Astrocyte of the cerebellum (primary cell): Measurements from ENCODE around the gene KANSL1.

Experiments used
- DNase-seq: peaks from one replicate; pipeline ENCODE4 v3.0.0-alpha.2; 2011; ENCODE audit warnings: low read depth
- H3K4me3 ChIP-seq: 2 replicates; pipeline ENCODE4 v1.5.1; 2011; ENCODE audit warnings: mild to moderate bottlenecking, low read depth, low read length, moderate library complexity
- in situ Hi-C: cut with HindIII; loops from 2 replicates; pipeline ENCODE4 v1.10.0; 2017; ENCODE audit warnings: low sequenced_read_pairs
- TF ChIP-seq, protein P1 (sequence below): IDR thresholded peaks from 2 replicates; pipeline ENCODE4 v1.5.1; 2012; ENCODE audit warnings: low read length, low read depth, moderate library complexity, mild to moderate bottlenecking; ENCODE audit errors: missing control alignments

Gene KANSL1

DNA sequence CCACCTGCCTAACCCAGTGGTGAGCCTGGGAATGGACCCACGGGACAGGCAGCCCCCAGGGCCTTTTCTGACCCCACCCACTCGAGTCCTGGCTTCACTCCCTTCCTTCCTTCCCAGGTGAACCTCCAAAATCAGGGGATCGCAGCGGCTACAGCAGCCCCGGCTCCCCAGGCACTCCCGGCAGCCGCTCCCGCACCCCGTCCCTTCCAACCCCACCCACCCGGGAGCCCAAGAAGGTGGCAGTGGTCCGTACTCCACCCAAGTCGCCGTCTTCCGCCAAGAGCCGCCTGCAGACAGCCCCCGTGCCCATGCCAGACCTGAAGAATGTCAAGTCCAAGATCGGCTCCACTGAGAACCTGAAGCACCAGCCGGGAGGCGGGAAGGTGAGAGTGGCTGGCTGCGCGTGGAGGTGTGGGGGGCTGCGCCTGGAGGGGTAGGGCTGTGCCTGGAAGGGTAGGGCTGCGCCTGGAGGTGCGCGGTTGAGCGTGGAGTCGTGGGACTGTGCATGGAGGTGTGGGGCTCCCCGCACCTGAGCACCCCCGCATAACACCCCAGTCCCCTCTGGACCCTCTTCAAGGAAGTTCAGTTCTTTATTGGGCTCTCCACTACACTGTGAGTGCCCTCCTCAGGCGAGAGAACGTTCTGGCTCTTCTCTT lies 196.8 kb downstream of the KANSL1 start:
- DNase-seq = no peak
- no peak overlapping the region for H3K4me3 ChIP-seq
- in situ Hi-C loops = loop anchor here (5.0 kb wide), 1 partner anchor 71 kb away; no protein-coding TSS in a partner anchor
- TF ChIP-seq, protein P1, sequence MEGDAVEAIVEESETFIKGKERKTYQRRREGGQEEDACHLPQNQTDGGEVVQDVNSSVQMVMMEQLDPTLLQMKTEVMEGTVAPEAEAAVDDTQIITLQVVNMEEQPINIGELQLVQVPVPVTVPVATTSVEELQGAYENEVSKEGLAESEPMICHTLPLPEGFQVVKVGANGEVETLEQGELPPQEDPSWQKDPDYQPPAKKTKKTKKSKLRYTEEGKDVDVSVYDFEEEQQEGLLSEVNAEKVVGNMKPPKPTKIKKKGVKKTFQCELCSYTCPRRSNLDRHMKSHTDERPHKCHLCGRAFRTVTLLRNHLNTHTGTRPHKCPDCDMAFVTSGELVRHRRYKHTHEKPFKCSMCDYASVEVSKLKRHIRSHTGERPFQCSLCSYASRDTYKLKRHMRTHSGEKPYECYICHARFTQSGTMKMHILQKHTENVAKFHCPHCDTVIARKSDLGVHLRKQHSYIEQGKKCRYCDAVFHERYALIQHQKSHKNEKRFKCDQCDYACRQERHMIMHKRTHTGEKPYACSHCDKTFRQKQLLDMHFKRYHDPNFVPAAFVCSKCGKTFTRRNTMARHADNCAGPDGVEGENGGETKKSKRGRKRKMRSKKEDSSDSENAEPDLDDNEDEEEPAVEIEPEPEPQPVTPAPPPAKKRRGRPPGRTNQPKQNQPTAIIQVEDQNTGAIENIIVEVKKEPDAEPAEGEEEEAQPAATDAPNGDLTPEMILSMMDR = no peak

DNA sequence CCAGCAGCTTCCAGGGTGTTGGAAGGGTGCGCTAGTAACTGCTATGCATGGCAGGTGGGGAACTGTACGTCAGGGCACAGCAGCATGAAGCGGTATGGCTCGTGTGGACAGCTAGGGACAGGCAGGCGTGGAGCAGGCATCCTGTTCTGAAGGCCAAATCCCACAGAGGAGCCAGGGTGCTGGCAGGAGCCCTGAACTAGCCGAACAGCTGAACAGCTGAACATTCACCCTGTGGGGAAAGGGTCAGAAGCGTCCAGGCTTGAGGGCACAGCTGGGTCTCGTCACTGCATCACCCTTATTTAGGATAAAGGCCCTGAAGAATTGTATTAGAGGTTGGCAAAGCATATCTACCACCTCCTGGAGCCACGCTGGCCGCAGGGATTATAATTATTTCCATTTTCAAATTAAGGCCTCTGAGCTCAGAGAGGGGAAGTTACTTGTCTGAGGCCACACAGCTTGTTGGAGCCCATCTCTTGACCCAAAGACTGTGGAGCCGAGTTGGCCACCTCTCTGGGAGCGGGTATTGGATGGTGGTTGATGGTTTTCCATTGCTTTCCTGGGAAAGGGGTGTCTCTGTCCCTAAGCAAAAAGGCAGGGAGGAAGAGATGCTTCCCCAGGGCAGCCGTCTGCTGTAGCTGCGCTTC lies 197.5 kb downstream of the KANSL1 start:
- DNase-seq = no peak
- in situ Hi-C loops = loop anchor here (5.0 kb wide), 1 partner anchor 72 kb away; no protein-coding TSS in a partner anchor
- TF ChIP-seq, protein P1 = no peak

DNA sequence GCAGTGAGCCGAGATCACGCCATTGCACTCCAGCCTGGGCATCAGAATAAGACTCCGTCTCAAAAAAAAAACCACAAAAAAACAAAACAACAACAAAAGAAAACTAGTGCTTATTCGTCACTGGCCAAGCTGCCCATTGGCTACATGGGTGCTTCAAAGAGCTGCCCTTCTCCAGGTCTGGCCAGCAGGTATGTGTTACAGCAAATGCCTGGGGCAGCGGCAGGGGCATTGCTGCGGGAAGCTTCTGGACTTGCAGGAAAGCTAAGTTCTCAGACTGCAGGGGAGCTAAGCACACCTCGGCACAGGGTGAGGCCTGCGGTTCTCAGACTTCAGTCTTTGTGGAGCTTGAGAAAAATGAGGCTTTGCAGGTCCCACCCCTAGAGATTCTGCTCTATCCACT lies 198.2 kb downstream of the KANSL1 start:
- in situ Hi-C loops = loop anchor here (5.0 kb wide), 1 partner anchor 72 kb away; no protein-coding TSS in a partner anchor
- no peak overlapping the region for H3K4me3 ChIP-seq
- TF ChIP-seq, protein P1 = no peak

More for the DNA sequence above, 197.5 kb downstream of the KANSL1 start:
- no peak overlapping the region for H3K4me3 ChIP-seq

DNA sequence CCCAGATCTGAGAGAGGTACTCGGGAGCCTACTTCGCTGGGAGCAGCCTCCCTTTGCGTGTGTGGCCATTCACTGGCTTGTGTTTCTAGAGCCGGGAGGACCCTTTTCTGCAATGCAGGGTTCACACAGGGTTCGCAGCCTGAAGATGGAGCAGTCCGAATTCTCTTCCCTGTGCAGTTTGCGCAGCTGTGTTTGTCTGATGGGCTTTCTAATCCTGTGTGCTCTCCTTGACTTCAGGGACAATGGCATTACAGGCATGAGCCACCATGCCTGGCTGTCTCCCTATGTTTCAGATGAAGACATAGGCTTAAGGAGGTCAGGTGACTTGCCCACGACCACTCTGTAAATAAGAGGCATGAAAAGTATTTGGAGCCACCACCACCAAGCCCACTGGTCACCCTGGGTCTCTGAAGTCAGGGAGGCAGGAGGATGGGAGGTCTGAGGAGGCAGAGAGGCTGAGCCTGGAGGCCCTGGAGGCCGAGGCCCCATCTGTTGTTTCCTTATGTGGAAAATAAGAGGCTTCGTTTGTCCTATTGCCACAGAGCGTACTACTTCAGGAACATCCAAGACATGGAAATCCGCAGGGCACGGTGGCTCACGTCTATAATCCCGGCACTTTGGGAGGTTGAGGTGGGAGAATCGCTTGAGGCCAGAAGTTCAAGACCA lies 199.1 kb downstream of the KANSL1 start:
- in situ Hi-C loops = no loop called here
- no peak overlapping the region for H3K4me3 ChIP-seq
- DNase-seq = no peak
- TF ChIP-seq, protein P1 = no peak

More for the DNA sequence above, 198.2 kb downstream of the KANSL1 start:
- no peak for DNase-seq

DNA sequence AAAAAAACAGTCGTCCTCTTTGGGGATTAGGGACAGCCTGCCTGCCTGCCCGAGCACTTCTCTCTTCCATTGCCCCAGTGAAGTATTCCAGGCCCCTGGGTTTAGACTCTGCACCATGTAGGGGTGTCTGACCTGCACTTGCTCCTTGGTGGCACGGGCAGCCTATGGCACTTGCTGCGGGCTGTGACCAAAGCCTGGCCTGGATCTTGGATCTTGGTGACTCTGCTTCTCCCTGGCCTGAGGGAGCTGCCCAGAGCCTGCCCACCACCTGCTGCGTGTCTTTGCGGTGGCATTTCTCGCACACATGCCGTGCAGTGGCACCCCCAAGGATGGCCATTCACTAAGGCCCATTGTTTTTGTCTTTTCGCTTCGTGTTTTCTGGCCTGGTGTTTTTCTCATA lies 200.3 kb downstream of the KANSL1 start:
- in situ Hi-C loops = no loop called here
- no peak overlapping the region for H3K4me3 ChIP-seq
- TF ChIP-seq, protein P1 = no peak
- no peak for DNase-seq

DNA sequence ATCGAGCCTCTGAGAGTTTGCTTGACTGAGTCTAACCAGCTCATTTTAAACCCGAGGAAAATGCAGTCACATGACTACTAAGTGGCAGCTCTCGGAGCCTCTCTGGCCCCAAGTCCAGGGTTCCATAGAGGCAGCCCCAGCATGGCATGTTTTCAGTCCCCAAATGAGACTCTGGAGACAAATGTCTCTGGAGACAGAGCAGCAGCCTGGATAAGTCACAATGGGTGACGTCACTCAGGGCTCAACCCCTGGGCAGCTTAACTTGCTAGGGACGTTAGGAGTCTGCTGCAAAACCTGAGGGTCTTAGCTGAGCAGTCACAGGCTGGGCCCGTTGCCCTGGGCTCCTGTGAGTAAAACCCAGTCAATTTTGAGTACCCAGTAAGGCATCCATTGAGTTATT lies 201.1 kb downstream of the KANSL1 start:
- in situ Hi-C loops = no loop called here
- TF ChIP-seq, protein P1 = no peak
- DNase-seq = no peak
- H3K4me3 ChIP-seq = no peak overlapping the region
